HCT116 (cell line): Measurements from ENCODE around the gene CD302. TPM values are rescaled to one million over a fixed set of nuclear protein-coding genes. Genes with fewer than 3 reads are reported as not detected.

Experiments
- ATAC-seq: fragments of 200-7000 bp; cut with Tn5 transposase; 2 replicates; pipeline ENCODE4 v1.9.1; 2020; ENCODE audit warnings: mild to moderate bottlenecking, moderate library complexity
- BruUV-seq: library from RNA; stranded (reverse); fragments of 400-500 nt; replicated peaks from 2 replicates; lab custom pipeline; 2021; lab: Mats Ljungman, UMichigan
- CTCF ChIA-PET: fragments of 300-600 bp; sonication (Branson Sonifier 250); formaldehyde crosslinking; loops from one replicate; lab custom pipeline; 2021; ENCODE audit warnings: antibody characterized with exemption; lab: Charles Lee
- POLR2A ChIA-PET: fragments of 300-600, 350-600 bp; sonication (Branson Sonifier 250); formaldehyde crosslinking; loops from one replicate; lab custom pipeline; 2021; ENCODE audit warnings: antibody characterized with exemption; lab: Charles Lee
- RAD21 ChIA-PET, 2 experiments: fragments of 300-600 bp; sonication (Branson Sonifier 250); formaldehyde crosslinking; loops; one replicate each; lab custom pipeline; 2023; ENCODE audit warnings: low total read pairs in 2 of 2; ENCODE audit not compliant: uncharacterized antibody in 2 of 2, unreplicated experiment in 2 of 2, low non-redundant PET in 1 of 2; lab: Charles Lee
- DNase-seq: peaks from one replicate; pipeline ENCODE4 v3.0.0-alpha.2; 2010; ENCODE audit warnings: low read depth, low spot score
- H2AFZ ChIP-seq: fragments of 200-600 bp; shearing (Covaris generic), sonication (generic); 2 replicates; pipeline ENCODE4 v1.6.1; 2017; ENCODE audit warnings: low read depth, mixed run types, mixed read lengths, antibody characterized with exemption, low read length; ENCODE audit not compliant: poor library complexity, severe bottlenecking
- H3K27ac ChIP-seq: 2 replicates; pipeline ENCODE4 v1.5.1; 2012; ENCODE audit warnings: low read depth, low read length
- H3K27me3 ChIP-seq: fragments of 200-600 bp; sonication (generic); 2 replicates; pipeline ENCODE4 v1.6.1; 2016; ENCODE audit warnings: mixed run types, low read length, mixed read lengths; ENCODE audit not compliant: insufficient read depth
- H3K36me3 ChIP-seq, 2 experiments: fragments of 200-500 bp in 1 of 2; fragments of 200-600 bp in 1 of 2; sonication (Bioruptor generic) in 1 of 2; sonication (generic) in 1 of 2; 2 replicates each; pipeline versions ENCODE4 v1.5.1 to v1.6.1; 2014 to 2016; ENCODE audit warnings: low read length in 2 of 2, inconsistent platforms in 1 of 2, mixed read lengths in 1 of 2, mixed run types in 1 of 2; ENCODE audit not compliant: insufficient read depth in 2 of 2, control insufficient read depth in 1 of 2
- H3K4me1 ChIP-seq, 2 experiments: fragments of 200-600 bp in 1 of 2; sonication (generic) in 1 of 2; 2 replicates each; pipeline versions ENCODE4 v1.5.1 to v1.6.1; 2012 to 2017; ENCODE audit warnings: low read length in 2 of 2, inconsistent platforms in 1 of 2, mild to moderate bottlenecking in 1 of 2, mixed read lengths in 1 of 2, mixed run types in 1 of 2, moderate library complexity in 1 of 2; ENCODE audit not compliant: insufficient read depth in 2 of 2, control insufficient read depth in 1 of 2
- H3K4me2 ChIP-seq: fragments of 200-600 bp; sonication (generic); 2 replicates; pipeline ENCODE4 v1.6.1; 2017; ENCODE audit warnings: mixed run types, low read length, mixed read lengths
- H3K4me3 ChIP-seq, 2 experiments: fragments of 200-600 bp in 1 of 2; sonication (generic) in 1 of 2; replicated peaks in 1 of 2; 2 replicates each; pipeline ENCODE4 v1.5.1; 2011 to 2016; ENCODE audit warnings: low read length in 2 of 2, control low read depth in 1 of 2, low read depth in 1 of 2, mild to moderate bottlenecking in 1 of 2, mixed read lengths in 1 of 2, mixed run types in 1 of 2
- H3K79me2 ChIP-seq: fragments of 200-600 bp; sonication (generic); 2 replicates; pipeline ENCODE4 v1.6.1; 2017; ENCODE audit warnings: mild to moderate bottlenecking, mixed run types, low read length, moderate library complexity, mixed read lengths; ENCODE audit not compliant: insufficient read depth
- H3K9ac ChIP-seq: fragments of 200-600 bp; sonication (generic); 2 replicates; pipeline ENCODE4 v1.6.1; 2016; ENCODE audit warnings: low read length, mixed read lengths
- H3K9me2 ChIP-seq: fragments of 200-600 bp; sonication (generic), shearing (Covaris generic); 2 replicates; pipeline ENCODE4 v1.6.1; 2017; ENCODE audit warnings: mixed run types, mild to moderate bottlenecking, moderate library complexity; ENCODE audit not compliant: insufficient read depth
- H3K9me3 ChIP-seq, 2 experiments: fragments of 200-500 bp in 1 of 2; fragments of 200-600 bp in 1 of 2; sonication (Bioruptor generic) in 1 of 2; sonication (generic) in 1 of 2; 2 replicates each; pipeline ENCODE4 v1.6.1; 2014 to 2017; ENCODE audit warnings: low read length in 2 of 2, mixed read lengths in 2 of 2, inconsistent platforms in 1 of 2, low read depth in 1 of 2, mild to moderate bottlenecking in 1 of 2, mixed run types in 1 of 2, moderate library complexity in 1 of 2; ENCODE audit not compliant: control insufficient read depth in 1 of 2, insufficient read depth in 1 of 2
- H4K20me1 ChIP-seq: fragments of 200-600 bp; sonication (generic), shearing (Covaris generic); 2 replicates; pipeline ENCODE4 v1.6.1; 2017; ENCODE audit warnings: mixed run types, mild to moderate bottlenecking, moderate library complexity; ENCODE audit not compliant: insufficient read depth
- ELF1 ChIP-seq: IDR thresholded peaks from 2 replicates; pipeline ENCODE4 v1.6.1; 2012; ENCODE audit warnings: low read depth, borderline replicate concordance
- EZH2phosphoT487 ChIP-seq: fragments of 200-600 bp; IDR thresholded peaks from 2 replicates; pipeline ENCODE4 v1.6.1; 2018; ENCODE audit warnings: antibody characterized with exemption, borderline replicate concordance
- ZFX ChIP-seq: fragments of 450-650 bp; IDR thresholded peaks from 2 replicates; pipeline ENCODE4 v1.6.1; 2017
- intact Hi-C: fragments of 100-400 bp; cut with micrococcal nuclease; formaldehyde crosslinking; loops from 2 replicates; pipeline ENCODE4 v1.10.0; 2022
- total RNA-seq: library from RNA; stranded (reverse); gene quantifications from one replicate; pipeline ENCODE4 v1.2.1, GENCODE V29; 2021; ENCODE audit not compliant: unreplicated experiment
- TF ChIP-seq, protein P1 (sequence below), 3 experiments: fragments of 200-600 bp in 1 of 3; sonication (generic) in 1 of 3; IDR thresholded peaks in 2 of 3; conservative IDR thresholded peaks in 1 of 3; 2 replicates each; pipeline ENCODE4 v1.5.1; 2012 to 2017; ENCODE audit warnings: low read depth in 2 of 3, low read length in 2 of 3, antibody characterized with exemption in 1 of 3, borderline replicate concordance in 1 of 3, control low read depth in 1 of 3, mild to moderate bottlenecking in 1 of 3, mixed read lengths in 1 of 3, mixed run types in 1 of 3, moderate library complexity in 1 of 3; ENCODE audit not compliant: insufficient read depth in 1 of 3
- TF ChIP-seq, protein P2 (sequence below): IDR thresholded peaks from 2 replicates; pipeline ENCODE4 v1.6.1; 2011; ENCODE audit warnings: mild to moderate bottlenecking, low read length, moderate library complexity; ENCODE audit not compliant: insufficient replicate concordance; ENCODE audit errors: extremely low read depth
- TF ChIP-seq, protein P3 (sequence below): IDR thresholded peaks from 2 replicates; pipeline ENCODE4 v1.6.1; 2012

CD302 gene
- total RNA-seq, 1 experiment from 2014 or later = 0.15 TPM

DNA sequence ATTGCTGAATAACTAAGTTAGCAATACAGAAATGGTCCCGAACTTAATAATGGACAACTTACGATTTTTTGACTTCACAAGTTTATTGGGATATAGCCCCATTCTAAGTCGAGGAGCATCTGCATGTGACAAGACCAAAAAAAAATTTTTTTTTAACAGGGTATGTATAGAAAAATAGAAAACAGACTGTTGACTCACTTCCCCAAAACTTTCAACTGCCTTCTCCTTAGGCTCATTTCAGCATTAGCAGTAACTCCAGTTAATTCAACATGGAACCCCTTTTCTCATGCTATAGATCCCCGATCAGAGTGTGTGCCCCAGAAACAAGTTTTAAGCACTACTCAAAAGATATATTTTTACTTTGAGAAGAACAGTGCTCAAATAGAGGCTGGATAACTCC lies 5.4 kb downstream of the CD302 start:
- ChIA-PET RAD21 (no interaction called here), POLR2A (no interaction called here), CTCF (no interaction called here)

More for the DNA sequence above, 5.4 kb downstream of the CD302 start:
- BruUV-seq = no TSS peak
- no peaks in the 10 kb centered on the region for H3K79me2 ChIP-seq
- no peaks in the 10 kb centered on the region for H3K4me1 ChIP-seq
- H3K27ac ChIP-seq = no peak overlapping the region
- H3K4me2 ChIP-seq = no peak overlapping the region
- no peak overlapping the region for H3K9ac ChIP-seq
- no peaks in the 10 kb centered on the region for H4K20me1 ChIP-seq
- no peak for TF ChIP-seq EZH2phosphoT487
- TF ChIP-seq, protein P1, sequence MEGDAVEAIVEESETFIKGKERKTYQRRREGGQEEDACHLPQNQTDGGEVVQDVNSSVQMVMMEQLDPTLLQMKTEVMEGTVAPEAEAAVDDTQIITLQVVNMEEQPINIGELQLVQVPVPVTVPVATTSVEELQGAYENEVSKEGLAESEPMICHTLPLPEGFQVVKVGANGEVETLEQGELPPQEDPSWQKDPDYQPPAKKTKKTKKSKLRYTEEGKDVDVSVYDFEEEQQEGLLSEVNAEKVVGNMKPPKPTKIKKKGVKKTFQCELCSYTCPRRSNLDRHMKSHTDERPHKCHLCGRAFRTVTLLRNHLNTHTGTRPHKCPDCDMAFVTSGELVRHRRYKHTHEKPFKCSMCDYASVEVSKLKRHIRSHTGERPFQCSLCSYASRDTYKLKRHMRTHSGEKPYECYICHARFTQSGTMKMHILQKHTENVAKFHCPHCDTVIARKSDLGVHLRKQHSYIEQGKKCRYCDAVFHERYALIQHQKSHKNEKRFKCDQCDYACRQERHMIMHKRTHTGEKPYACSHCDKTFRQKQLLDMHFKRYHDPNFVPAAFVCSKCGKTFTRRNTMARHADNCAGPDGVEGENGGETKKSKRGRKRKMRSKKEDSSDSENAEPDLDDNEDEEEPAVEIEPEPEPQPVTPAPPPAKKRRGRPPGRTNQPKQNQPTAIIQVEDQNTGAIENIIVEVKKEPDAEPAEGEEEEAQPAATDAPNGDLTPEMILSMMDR (IDR thresholded peaks at IDR 0.05 in 2 of 3, conservative IDR thresholded peaks at IDR 0.05 in 1 of 3; ENCODE audit: borderline replicate concordance in 1 of 3, insufficient read depth in 1 of 3, low read depth in 2 of 3, low read length in 2 of 3) = no peak
- TF ChIP-seq, protein P2, sequence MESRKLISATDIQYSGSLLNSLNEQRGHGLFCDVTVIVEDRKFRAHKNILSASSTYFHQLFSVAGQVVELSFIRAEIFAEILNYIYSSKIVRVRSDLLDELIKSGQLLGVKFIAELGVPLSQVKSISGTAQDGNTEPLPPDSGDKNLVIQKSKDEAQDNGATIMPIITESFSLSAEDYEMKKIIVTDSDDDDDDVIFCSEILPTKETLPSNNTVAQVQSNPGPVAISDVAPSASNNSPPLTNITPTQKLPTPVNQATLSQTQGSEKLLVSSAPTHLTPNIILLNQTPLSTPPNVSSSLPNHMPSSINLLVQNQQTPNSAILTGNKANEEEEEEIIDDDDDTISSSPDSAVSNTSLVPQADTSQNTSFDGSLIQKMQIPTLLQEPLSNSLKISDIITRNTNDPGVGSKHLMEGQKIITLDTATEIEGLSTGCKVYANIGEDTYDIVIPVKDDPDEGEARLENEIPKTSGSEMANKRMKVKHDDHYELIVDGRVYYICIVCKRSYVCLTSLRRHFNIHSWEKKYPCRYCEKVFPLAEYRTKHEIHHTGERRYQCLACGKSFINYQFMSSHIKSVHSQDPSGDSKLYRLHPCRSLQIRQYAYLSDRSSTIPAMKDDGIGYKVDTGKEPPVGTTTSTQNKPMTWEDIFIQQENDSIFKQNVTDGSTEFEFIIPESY = no peak
- no peak for TF ChIP-seq ZFX
- no peak for TF ChIP-seq ELF1
- TF ChIP-seq, protein P3, sequence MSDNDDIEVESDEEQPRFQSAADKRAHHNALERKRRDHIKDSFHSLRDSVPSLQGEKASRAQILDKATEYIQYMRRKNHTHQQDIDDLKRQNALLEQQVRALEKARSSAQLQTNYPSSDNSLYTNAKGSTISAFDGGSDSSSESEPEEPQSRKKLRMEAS = no peak
- no peaks in the 10 kb centered on the region for H3K27me3 ChIP-seq
- H3K9me3 ChIP-seq = no peaks in the 10 kb centered on the region
- ATAC-seq (no peak), DNase-seq (no peak)
- no peak overlapping the region for H3K4me3 ChIP-seq
- no peak overlapping the region for H2AFZ ChIP-seq
- intact Hi-C loops = no loop called here
- H3K9me2 ChIP-seq = no peaks in the 10 kb centered on the region
- no peaks in the 10 kb centered on the region for H3K36me3 ChIP-seq
